HG02610 (cell line): ENCODE data around the gene SLFN5.
"Not testable (repeated sequence)": the region's sequence is repeated elsewhere in the genome, so short reads cannot be mapped to it uniquely, and the experiment has no call there.

Source experiments
- ATAC-seq: cut with Tn5 transposase; IDR thresholded peaks from one replicate; pipeline ENCODE4 v1.9.1; 2021; ENCODE audit warnings: mild to moderate bottlenecking, moderate library complexity; ENCODE audit not compliant: unreplicated experiment

SLFN5 gene

DNA sequence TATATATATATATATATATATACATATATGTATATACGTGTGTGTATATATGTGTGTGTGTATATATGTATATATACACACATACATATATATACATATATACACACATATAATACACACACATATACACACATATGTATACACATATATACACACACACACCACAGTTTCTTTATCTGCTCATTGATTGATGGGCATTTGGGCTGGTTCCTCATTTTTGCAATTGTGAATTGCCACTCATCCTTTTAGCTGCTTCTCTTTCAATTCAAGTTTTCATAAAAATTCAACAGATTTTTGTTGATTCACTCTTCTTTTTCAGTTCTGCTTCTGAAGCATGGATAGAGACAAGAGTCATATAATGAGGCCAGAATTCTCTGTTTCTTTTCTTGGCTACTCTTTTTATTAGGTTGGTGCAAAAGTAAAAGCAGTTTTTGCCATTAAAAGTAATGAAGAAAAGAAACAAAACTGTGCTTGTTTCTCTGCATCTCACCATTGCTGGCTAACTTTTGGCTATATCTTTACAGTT lies 44.5 kb downstream of the SLFN5 start:
- ATAC-seq, result no peak

DNA sequence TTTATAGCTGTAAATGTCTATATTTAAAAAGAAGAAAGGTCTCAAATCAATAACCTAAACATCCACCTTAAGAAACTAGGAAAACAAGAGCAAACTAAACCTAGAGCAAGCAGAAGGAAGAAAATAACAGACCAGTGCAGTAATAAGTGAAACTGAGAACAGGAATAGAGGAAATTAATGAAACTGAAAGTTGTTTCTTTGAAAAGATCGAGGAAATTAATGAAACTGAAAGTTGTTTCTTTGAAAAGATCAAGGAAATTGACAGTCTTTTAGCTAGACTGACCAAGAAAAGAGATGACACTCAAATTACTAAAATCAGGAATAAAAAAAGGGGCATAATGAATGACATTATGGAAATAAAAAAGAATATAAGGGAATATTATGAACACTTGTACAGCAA lies 46.4 kb downstream of the SLFN5 start:
- no peak for ATAC-seq

- ATAC-seq, result no peak
These were observed 48.9 kb downstream of the SLFN5 start for GRCh38 chr17:35291802-35292201.

- ATAC-seq, result no peak
These were observed 50.4 kb downstream of the SLFN5 start for GRCh38 chr17:35293151-35293847.

DNA sequence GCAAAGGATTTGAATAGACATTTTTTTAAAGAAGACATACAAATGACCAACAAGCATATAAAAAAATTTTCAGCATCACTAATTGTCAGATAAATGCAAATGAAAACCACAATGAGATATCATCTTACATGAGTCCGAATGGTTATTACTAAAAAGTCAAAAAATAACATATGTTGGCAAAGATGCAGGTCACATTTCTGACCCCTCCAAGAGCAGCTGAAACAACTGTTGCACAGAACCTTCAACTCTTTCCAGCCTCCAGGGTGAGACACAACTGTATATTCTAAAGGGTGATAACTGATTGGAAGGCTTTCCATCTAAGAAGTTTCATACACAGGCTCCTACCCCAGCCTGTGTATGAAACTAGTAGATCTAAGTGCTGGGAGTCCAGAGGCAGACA lies 51.9 kb downstream of the SLFN5 start:
- no peak for ATAC-seq

GRCh38 chr17:35295686-35296085 lies 52.8 kb downstream of the SLFN5 start:
- ATAC-seq, result no peak

DNA sequence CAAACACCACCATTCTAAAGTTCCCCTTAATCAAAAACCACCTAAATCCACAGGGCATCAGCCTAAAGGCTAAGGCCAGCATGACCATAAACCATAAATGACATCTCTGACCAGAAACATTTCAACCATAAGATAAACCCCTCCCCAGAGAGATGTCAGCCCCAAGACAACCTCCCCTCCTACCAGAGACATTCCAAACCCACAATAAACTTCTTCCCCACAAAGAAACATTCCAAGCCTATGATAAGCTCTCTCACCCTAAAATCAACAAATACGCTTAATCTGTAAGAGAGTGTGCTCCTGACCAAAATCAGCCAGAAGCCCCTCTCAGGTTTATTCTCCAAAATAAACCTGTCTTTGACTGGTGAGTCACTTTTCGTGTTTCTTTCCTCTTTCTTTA lies 54.8 kb downstream of the SLFN5 start:
- no peak for ATAC-seq

GRCh38 chr17:35298639-35299038 lies 55.8 kb downstream of the SLFN5 start:
- ATAC-seq, result no peak

DNA sequence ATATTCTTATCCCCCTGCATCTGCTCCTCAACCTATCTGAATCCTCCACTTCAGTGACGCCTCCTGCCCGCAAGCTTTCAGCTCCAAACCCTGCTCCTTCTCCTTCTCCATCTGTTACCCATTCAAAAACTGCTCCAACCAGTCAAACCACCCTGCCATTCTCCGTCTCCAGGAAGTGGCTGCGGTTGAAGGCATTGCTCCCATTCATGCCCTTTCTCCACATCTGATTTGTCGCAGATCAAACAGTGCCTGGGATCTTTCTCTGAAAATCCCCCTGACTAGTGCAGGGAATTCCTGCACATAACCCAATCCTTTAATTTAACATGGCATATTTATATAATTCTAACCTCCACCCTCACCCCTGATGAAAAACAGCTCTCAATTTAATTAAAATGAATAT lies 56.3 kb downstream of the SLFN5 start:
- no peak for ATAC-seq

GRCh38 chr17:35309345-35309744 lies 66.5 kb downstream of the SLFN5 start:
- ATAC-seq, result not testable (repeated sequence)

DNA sequence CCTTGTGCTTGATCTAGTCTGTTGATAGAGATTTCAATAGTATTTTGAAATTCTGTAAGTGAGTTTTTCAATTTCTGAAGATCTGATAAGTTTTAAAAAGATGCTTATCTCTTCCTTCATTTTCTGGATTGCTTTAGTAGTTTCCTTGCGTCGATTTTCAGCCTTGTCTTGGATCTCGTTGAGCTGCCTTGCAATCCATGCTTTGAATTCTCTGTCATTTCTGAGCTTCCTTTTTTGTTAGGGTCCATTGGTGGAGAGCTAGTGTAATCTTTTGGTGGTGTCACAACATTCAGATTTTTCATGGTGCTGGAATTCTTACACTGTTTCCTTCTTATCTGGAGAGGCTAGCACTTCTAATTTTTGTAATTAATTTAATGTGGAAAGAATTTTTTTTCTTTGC lies 69.5 kb downstream of the SLFN5 start:
- ATAC-seq, result no peak

DNA sequence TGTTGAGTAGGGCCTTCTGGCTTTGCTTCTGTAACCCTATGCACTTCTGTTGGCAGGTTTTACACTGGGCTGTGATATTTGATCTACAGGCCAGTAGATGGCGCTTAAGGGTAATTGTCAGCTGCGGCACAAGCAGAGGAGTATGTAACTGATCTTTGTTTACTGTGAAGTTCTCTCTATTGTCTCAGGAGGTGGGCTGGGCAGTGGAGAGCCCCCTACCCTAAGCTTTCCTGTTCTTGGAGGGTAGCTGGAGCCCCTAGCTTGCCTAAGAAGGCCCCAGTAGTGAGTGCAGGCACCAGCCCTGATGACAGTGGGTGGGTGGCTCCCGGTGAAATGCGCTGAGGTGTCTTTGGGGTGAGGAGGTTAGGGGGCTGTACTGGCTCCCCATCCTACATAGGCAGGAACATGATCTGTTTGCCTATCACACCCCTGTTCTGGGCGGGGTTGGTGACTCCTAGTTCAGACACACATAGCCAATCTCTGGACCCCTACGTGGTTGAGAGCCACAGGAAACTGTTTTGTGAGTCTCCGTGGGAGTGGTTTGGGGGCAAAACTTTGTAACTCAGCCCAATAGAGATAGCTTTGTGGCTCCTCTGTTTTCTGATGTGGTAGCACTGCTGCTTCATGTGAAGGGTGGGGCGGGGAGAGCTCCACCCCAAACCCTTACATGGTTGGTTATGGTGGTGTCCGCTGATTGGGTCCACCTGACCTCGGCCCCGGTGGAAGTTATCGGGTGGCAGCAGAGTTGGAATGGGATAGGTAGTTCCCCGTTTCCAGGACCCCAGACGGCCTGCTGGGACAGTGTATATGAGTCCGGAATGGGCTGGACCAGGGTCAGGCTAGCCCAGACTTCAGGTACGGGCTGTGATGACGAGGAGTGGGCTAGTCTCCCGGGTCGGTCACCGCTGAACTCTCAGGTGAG lies 70.2 kb downstream of the SLFN5 start:
- no peak for ATAC-seq

DNA sequence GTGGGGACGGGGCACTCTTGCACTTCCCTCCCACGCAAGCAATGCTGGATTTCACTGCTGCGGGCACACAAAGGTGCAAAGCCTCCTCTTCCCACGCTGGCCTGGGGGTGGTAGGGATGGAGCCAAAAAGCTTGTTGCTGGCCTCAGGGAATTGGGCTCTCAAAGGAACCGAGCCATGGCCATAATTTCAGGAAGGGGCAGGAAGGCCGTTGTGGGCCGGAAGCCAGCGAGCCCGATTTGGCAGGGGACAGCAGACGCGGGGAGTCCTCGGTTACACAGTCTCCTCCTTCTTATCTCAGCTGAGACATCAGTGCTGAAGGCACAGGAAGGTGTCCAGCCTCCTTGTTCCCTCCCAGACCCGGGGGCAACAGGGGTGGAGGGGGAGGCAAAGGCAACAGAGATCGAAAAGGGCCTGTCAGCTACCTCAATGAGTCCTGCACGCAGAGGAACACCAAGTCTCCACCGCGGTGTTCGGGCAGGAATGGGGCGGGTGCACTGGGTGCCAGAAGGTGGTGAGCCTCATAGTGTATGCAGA lies 71.1 kb downstream of the SLFN5 start:
- ATAC-seq, result no peak

DNA sequence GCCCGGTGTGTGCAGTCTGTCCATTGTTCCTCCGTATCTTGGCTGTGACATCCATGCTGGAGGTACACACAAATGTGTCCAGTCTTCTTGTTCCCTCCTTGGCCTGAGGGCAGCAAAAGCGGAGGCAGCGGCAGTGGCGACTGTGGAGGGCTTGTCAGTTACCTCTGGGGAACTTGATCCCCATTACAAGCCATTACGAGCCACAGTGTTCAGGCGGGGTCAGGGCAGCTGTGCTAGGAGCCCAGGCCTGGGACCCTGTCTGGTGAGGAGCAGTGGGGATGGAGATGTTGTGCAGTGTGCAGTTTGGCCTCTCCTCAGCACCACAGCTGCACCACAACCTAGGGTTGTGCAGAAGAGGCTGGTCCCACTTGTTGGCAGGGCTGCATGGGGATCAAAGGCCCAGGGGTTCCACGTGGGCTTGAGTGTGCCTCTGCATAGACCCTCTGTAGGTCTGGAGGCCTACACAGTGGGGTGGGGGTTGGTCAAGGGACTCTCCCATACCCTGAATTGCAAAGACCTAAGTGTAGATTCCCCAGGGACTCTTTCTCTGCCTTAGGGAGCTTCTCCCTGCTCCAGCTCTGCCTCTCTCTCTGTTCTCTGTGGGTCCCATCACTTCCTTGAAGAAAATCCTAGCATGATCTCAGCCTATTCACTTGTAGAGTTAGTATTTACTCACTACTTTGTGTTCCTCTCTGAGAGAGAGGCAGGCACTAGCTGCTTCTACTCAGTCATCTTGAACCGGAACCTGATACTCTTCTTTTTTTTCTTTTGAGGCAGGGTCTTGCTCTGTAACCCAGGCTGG lies 71.7 kb downstream of the SLFN5 start:
- ATAC-seq, result no peak

DNA sequence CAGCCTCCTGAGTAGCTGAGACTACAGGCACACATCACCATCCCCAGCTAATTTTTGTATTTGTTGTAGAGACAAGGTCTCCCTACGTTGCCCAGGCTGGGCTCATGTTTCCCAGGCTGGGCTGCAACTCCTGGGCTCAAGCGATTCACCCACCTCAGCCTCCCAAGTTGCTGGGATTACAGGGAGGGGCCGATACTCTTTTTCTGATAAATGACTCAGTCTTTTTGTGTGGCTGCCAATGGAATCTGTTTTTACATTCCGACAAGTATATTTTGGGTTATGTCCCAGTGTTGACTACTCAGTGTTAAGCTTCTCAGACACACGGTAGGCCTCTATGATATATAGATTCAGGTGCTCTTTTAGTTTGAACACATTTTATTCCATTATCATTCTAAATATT lies 72.4 kb downstream of the SLFN5 start:
- no peak for ATAC-seq

GRCh38 chr17:35315971-35316370 lies 73.1 kb downstream of the SLFN5 start:
- no peak for ATAC-seq

- ATAC-seq, result no peak
These were observed 79.9 kb downstream of the SLFN5 start for GRCh38 chr17:35322749-35323148.
